GM18505 (cell line): ENCODE results near the gene TAX1BP1.
"Not testable (repeated sequence)": the region's sequence is repeated elsewhere in the genome, so short reads cannot be mapped to it uniquely, and the experiment has no call there.

Source experiments
- ATAC-seq: cut with Tn5 transposase; IDR thresholded peaks from one replicate; pipeline ENCODE4 v1.9.1; 2021; ENCODE audit not compliant: unreplicated experiment
- POLR2A ChIP-seq: IDR thresholded peaks from 4 replicates; pipeline ENCODE4 v1.6.1; 2011; ENCODE audit warnings: borderline replicate concordance; ENCODE audit not compliant: insufficient read depth, insufficient read length; ENCODE audit errors: extremely low read depth

Gene TAX1BP1

GRCh38 chr7:27850531-27850930 lies 110.6 kb downstream of the TAX1BP1 start:
- no peak for TF ChIP-seq POLR2A
- ATAC-seq: no peak

DNA sequence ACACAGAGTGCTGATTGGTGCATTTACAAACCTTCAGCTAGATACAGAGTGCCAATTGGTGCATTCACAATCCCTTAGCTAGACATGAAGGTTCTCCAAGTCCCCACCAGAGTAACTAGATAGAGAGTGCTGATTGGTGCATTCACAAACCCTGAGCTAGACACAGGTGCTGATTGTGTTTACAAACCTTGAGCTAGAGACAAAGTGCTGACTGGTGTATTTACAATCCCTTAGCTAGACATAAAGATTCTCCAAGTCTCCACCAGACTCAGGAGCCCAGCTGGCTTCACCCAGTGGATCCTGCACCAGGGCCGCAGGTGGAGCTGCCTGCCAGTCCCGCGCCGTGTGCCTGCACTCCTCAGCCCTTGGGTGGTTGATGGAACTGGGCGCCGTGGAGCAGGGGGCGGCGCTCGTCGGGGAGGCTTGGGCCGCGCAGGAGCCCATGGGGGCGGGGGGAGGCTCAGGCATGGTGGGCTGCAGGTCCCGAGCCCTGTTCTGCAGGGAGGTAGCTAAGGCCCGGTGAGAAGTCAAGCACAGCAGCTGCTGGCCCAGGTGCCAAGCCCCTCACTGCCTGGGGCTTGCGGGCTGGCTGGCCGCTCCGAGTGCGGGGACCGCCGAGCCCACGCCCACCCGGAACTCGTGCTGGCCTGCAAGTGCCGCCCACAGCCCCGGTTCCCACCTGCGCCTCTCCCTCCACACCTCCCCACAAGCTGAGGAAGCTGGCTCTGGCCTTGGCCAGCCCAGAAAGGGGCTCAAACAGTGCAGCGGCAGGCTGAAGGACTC lies 116.9 kb downstream of the TAX1BP1 start:
- ATAC-seq: not testable (repeated sequence)

- no peak for TF ChIP-seq POLR2A
- no peak for ATAC-seq
These were observed 120.8 kb downstream of the TAX1BP1 start for GRCh38 chr7:27860800-27861199.

DNA sequence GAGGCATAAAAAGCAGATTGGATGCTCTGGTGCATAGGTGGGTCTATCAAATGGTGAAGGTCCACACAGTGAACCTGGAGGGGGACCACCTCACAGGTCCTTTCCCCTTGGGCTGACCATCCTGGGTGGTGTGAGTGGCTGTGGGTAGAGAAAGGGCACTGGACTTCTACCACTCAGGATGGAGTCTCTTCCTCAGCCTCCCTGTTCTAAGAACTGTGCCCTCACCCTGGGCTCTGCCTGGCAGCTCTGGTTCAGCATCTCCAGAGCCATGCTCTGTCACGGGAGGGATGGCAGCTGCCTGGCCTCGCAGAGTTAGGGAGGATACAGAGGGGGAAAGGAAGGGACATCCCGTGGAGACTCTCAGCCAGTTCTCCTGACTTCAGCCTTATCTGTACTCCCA lies 121.8 kb downstream of the TAX1BP1 start:
- ATAC-seq: no peak
- TF ChIP-seq POLR2A: no peak

GRCh38 chr7:27863880-27864279 lies 123.9 kb downstream of the TAX1BP1 start:
- no peak for ATAC-seq
- TF ChIP-seq POLR2A: no peak

- no peak for TF ChIP-seq POLR2A
- no peak for ATAC-seq
These were observed 126.3 kb downstream of the TAX1BP1 start for GRCh38 chr7:27866256-27866655.

DNA sequence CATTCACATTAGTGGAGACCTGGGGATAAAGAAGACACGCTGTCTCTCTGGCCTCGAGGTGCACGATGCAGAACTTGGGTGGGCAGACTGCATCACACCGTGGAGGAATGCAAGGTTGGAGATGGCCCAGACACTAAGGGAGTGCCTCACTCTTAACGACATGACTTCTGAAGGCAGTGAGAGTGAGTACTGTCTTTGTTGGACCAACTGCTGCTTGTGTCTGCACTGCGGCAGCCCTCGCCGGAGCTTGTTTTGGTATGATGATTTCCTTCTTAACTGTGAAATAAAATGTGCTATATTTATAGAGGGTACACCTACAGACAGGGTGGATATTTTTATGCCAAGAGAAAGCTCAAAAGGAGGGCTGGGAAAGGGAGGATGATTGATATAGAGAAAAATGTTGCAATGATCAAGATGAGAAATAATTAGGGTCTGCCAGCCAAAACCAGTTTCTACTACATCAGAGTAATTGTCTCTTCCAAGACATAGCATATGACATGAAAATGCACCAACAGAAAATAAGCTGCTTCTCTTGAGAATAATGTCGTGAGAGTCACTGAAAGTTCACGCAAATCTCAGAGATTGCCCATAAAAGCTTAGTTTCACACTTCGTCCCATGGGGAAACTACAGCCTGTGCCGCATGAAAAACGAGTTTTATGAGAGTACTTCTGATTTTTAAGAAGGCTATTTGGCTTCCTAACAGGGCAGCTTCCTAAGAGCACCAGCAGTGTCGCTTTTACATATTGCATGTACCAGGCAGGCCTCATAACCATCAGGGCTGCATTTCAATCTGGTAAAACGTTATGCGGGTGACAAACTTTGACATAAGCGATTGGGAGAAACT lies 127.1 kb downstream of the TAX1BP1 start:
- no peak for ATAC-seq
- TF ChIP-seq POLR2A: no peak

- no peak for TF ChIP-seq POLR2A
- ATAC-seq: no peak
These were observed 128.2 kb downstream of the TAX1BP1 start for GRCh38 chr7:27868131-27868550.

- no peak for TF ChIP-seq POLR2A
- ATAC-seq: no peak
These were observed 129.1 kb downstream of the TAX1BP1 start for GRCh38 chr7:27869056-27869455.

GRCh38 chr7:27870595-27870994 lies 130.6 kb downstream of the TAX1BP1 start:
- TF ChIP-seq POLR2A: no peak
- ATAC-seq: no peak

DNA sequence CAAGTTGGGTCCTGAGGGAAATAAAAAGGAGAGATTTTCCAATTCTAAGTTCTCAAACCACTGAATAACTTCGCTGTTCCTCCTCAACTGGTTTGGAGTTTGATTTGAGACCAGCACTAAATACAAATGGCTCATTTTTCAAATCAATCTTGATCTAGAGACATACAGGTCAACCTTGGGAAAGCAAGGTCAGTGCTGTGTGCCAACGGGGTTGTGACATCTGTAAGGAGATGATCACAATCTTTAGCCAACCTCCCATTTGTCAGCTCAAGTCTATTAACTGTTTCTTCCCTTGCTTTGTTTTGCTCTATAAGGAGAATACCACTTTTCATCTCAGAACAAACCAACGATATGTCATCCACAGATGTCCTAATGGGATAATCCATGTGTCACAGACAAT lies 131.1 kb downstream of the TAX1BP1 start:
- no peak for ATAC-seq
- TF ChIP-seq POLR2A: no peak

DNA sequence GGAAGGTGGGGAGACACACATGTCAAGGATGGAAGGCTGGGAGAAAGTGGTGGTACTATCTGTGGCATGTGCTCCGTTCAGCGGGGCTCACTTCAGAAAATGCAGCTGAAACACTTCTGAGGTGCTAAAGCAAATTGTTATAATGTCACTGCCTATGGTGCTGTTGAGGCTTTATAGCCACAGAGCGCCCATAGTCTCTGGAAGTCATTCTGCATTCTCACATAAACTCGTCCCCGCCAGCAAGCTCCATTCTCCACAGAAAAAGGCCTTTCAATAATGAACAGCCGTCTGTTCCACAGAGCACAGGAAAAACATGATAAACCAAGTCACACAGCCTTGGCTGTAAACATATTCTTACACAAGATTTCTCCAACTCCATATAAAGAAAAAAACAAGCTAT lies 131.9 kb downstream of the TAX1BP1 start:
- ATAC-seq: no peak
- TF ChIP-seq POLR2A: no peak

DNA sequence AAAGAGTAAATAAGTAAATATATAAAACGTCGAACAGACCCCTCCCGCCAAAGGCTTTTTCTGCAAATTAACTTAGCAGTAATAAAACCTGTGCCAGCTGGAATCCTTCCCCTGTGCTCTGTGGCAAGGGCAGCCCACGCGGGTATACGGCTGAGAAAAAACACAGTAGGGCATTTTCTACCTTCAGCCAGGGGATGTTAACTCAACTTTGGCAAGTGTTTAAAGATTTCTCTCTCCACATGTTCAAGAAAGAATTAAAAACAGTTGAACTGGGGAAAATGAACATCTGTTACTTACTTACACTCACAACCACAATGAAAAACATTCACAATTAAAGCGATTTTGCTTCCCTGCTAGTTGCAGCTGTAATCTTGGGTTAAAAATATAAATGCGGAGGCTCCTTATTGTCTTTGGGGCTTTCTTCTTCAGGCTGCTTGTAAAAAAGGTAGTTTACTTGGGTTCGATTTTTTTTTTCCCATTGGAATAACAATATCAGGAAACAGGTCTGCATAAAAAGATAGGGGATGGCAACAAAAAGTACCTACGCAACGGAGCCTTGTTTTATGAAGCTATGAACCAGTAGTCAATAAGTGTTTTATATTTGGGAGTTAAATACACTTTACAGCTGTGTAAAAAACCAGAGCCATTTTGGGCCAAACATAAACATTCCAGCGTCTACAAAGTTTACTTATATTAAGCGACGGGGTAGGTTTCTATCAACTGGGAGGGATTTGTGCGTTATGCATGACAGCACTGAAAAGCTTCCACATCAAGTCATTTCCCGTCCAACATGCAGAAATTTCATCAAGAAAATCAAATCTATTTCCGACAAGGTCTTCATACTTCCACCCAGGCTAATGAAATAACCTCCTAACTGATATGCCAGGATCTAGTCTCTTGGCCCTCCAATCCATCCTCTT lies 132.7 kb downstream of the TAX1BP1 start:
- ATAC-seq: no peak
- no peak for TF ChIP-seq POLR2A
